Measurements from ENCODE around the gene OR2B2.

GRCh38 chr6:27931209-27931608 lies 19.0 kb upstream of the OR2B2 start:
- no peak for TF ChIP-seq CTCF (IDR thresholded peaks at IDR 0.05)
- no peak for TF ChIP-seq POLR2A (IDR thresholded peaks at IDR 0.05)
